ENCODE data around the gene AQP1. TPM values are rescaled to one million over a fixed set of nuclear protein-coding genes. Genes with fewer than 3 reads are reported as not detected.
A peak's percentile ranks its signal among the peaks of the same experiment; 100 is the strongest.

The AQP1 gene
- total RNA-seq, 4 donors from 2014 or later = 21.3 to 98.3 (median 28.4) TPM

DNA sequence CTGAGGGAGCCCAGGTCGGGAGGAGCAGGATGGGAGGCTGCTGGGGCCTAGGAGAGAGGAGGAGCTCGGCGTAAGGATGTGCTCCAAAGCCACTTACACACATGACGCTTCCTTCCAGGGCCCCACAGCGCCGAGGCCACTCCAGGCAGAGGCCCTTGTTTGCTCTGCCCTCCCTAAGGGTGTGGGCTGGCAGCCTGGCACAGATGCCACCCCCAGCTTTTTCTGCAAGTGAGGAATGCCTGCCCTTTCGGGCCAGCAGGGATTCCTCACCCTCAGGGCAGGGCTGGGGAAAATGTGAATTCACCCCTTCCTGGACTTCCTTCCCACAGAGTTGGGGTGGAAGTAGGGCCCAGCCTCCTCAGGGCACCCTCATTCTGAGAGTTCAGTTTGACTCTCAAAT is 5.6 kb upstream of the AQP1 start:
- WGBS, 2 donors (ENCODE audit: low coverage in 1 of 2) = 44% methylated on average over 7 of the region's 7 CpGs; no CpG with 5 or more reads in 1 of the 2 donors
- no peaks in the 10 kb centered on the region for H3K9me3 ChIP-seq
- no peaks in the 10 kb centered on the region for H3K27me3 ChIP-seq
- DNase-seq = peak; percentile 32
- H3K4me3 ChIP-seq = no peak overlapping the region
- in situ Hi-C loops (cut with MboI; ENCODE audit: low pct_ligation_motif_present in 1 of 4, low pct_unique_long_range_greater_than_20kb in 1 of 4, low sequenced_read_pairs in 3 of 4) = no loop called here
- TF ChIP-seq POLR2AphosphoS5 (IDR thresholded peaks at IDR 0.05) (no peak), POLR2A (IDR thresholded peaks at IDR 0.05) (no peak), EP300 (IDR thresholded peaks at IDR 0.05; ENCODE audit: low read depth) (no peak)
- TF ChIP-seq, protein P1, sequence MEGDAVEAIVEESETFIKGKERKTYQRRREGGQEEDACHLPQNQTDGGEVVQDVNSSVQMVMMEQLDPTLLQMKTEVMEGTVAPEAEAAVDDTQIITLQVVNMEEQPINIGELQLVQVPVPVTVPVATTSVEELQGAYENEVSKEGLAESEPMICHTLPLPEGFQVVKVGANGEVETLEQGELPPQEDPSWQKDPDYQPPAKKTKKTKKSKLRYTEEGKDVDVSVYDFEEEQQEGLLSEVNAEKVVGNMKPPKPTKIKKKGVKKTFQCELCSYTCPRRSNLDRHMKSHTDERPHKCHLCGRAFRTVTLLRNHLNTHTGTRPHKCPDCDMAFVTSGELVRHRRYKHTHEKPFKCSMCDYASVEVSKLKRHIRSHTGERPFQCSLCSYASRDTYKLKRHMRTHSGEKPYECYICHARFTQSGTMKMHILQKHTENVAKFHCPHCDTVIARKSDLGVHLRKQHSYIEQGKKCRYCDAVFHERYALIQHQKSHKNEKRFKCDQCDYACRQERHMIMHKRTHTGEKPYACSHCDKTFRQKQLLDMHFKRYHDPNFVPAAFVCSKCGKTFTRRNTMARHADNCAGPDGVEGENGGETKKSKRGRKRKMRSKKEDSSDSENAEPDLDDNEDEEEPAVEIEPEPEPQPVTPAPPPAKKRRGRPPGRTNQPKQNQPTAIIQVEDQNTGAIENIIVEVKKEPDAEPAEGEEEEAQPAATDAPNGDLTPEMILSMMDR (IDR thresholded peaks at IDR 0.05) = no peak
- intact Hi-C loops (cut with DNase I; ENCODE audit: low total_unique reads) = no loop called here
- peaks cover 15 to 46% (median 30%) of the 10 kb centered on the region in 4 donors for H3K4me1 ChIP-seq
- no peaks in the 10 kb centered on the region for H3K36me3 ChIP-seq
- H3K27ac ChIP-seq = peak overlapping the region; percentile 19 to 41 (median 34)

DNA sequence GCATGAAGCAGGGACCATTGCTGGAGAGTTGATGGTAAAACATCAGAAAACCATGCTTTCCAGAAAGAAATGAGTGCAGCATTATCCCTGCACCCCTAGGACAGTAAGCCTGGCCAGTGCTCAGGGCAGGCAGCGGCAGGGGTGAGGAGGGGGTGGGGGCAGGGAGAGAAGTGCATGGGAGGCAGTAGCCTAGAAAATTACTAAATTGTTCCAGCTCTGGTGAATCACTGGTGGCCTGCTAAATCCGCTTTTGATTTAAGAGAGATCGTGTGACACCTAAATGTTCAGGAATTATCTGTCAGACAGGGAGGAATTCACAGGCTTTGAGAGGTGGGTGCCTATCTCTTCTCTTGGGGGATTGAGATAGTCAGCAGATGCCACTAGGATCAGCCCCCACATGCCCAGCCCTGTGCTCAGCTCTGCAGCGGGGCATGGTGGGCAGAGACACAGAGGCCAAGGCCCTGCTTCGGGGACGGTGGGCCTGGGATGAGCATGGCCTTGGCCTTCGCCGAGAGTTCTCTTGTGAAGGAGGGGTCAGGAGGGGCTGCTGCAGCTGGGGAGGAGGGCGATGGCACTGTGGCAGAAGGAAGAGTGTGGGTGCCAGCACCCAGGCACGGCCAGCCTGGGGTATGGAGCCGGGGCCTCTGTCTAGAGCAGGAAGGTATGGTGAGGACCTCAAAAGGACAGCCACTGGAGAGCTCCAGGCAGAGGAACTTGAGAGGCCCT is 5.0 kb upstream of the AQP1 start:
- H3K36me3 ChIP-seq = no peaks in the 10 kb centered on the region
- no peak overlapping the region for H3K4me3 ChIP-seq
- 85 to 91% methylated on average over 8 to 11 of the region's 11 CpGs for WGBS, 2 donors (ENCODE audit: low coverage in 1 of 2)
- H3K4me1 ChIP-seq = peaks cover 18 to 52% (median 36%) of the 10 kb centered on the region in 4 donors
- DNase-seq = no peak
- TF ChIP-seq EP300 (IDR thresholded peaks at IDR 0.05; ENCODE audit: low read depth) = no peak
- TF ChIP-seq, protein P1 (IDR thresholded peaks at IDR 0.05) = no peak
- no peak for TF ChIP-seq POLR2AphosphoS5 (IDR thresholded peaks at IDR 0.05)
- no peak for TF ChIP-seq POLR2A (IDR thresholded peaks at IDR 0.05)
- peak overlapping the region in 1 of 4 donors; percentile 37 for H3K27ac ChIP-seq
- no peaks in the 10 kb centered on the region for H3K9me3 ChIP-seq
- no peaks in the 10 kb centered on the region for H3K27me3 ChIP-seq
- in situ Hi-C loops (cut with MboI; ENCODE audit: low pct_ligation_motif_present in 1 of 4, low pct_unique_long_range_greater_than_20kb in 1 of 4, low sequenced_read_pairs in 3 of 4) = no loop called here
- intact Hi-C loops (cut with DNase I; ENCODE audit: low total_unique reads) = no loop called here

DNA sequence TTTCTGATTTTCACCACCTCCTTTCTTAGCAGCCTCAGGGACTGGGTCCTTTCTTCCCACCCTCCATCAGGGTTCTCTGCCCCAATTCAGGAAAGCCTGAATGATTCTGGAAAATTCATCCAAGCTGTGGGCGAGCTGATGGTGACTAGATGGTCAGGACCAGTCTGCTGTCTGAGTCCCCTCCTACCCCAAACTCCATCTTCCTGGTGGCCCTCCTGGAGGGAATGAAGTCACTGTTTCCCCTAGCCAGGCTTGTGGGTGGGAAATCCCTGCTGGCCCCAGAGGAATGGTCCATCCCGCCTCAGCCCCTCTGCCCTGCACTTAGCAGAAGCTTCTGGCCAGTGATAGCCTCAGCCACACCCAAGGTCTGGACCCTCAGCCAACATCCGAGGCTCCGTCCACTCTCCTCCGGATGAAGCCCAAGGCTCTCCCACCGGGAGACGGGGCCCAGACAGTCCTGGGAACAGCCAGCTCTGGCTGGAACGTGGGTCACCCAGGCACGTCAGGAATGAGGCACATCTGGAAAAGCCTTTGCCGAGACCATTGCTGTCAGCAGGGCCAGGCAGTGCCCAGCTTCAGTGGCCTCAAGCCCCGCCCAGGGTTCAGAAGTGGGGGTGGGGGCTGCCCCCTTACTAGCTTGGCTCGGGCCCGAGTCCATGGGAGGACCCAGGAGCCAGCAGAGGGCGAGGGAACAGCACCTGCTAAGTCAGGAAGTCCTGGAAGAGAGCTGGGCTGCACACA is 4.0 kb upstream of the AQP1 start:
- Histone ChIP-seq H3K27me3 (no peaks in the 10 kb centered on the region), H3K4me1 (peaks cover 18 to 61% (median 40%) of the 10 kb centered on the region in 4 donors), H3K27ac (no peak overlapping the region), H3K4me3 (no peak overlapping the region), H3K9me3 (no peaks in the 10 kb centered on the region), H3K36me3 (no peaks in the 10 kb centered on the region)
- TF ChIP-seq, protein P1 (IDR thresholded peaks at IDR 0.05) = no peak
- TF ChIP-seq POLR2A (IDR thresholded peaks at IDR 0.05) (no peak), POLR2AphosphoS5 (IDR thresholded peaks at IDR 0.05) (no peak), EP300 (IDR thresholded peaks at IDR 0.05; ENCODE audit: low read depth) (no peak)
- WGBS, 2 donors (ENCODE audit: low coverage in 1 of 2) = 75% methylated on average over 14 of the region's 14 CpGs; no CpG with 5 or more reads in 1 of the 2 donors
- DNase-seq = no peak
- in situ Hi-C loops (cut with MboI; ENCODE audit: low pct_ligation_motif_present in 1 of 4, low pct_unique_long_range_greater_than_20kb in 1 of 4, low sequenced_read_pairs in 3 of 4) (no loop called here), intact Hi-C loops (cut with DNase I; ENCODE audit: low total_unique reads) (no loop called here)

DNA sequence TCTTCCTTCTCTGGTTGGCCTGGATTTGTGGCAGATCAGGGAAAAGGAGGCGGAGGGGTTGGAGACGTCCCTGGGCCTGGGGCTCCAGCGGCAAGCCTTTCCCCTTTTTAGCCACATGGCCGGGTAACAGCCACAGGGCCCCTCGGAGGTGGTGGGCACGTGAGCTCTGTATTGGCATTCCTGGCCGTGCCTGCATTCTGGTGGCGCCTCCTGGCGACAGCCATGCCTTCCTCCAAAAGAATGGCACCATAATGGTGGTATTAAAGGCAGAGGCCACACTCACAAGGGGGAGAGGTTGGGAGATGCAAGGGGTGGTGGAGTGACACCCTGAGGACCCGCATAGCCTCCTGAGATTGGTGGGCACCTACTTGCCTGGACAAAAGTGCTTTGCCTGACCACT is 3.0 kb upstream of the AQP1 start:
- no peaks in the 10 kb centered on the region for H3K9me3 ChIP-seq
- H3K27ac ChIP-seq = no peak overlapping the region
- in situ Hi-C loops (cut with MboI; ENCODE audit: low pct_ligation_motif_present in 1 of 4, low pct_unique_long_range_greater_than_20kb in 1 of 4, low sequenced_read_pairs in 3 of 4) = no loop called here
- peaks cover 18 to 67% (median 47%) of the 10 kb centered on the region in 4 donors for H3K4me1 ChIP-seq
- no peak overlapping the region for H3K4me3 ChIP-seq
- H3K36me3 ChIP-seq = no peaks in the 10 kb centered on the region
- DNase-seq = no peak
- no peaks in the 10 kb centered on the region for H3K27me3 ChIP-seq
- intact Hi-C loops (cut with DNase I; ENCODE audit: low total_unique reads) = no loop called here
- TF ChIP-seq EP300 (IDR thresholded peaks at IDR 0.05; ENCODE audit: low read depth) (no peak), POLR2AphosphoS5 (IDR thresholded peaks at IDR 0.05) (no peak)
- 60 to 79% methylated on average over 2 to 10 of the region's 10 CpGs for WGBS, 2 donors (ENCODE audit: low coverage in 1 of 2)
